Esophagus mucosa (tissue), 1 donor: ENCODE measurements around the gene PCDH15. TPM values are rescaled to one million over a fixed set of nuclear protein-coding genes. Genes with fewer than 3 reads are reported as not detected.
"Not testable (repeated sequence)": the region's sequence is repeated elsewhere in the genome, so short reads cannot be mapped to it uniquely, and the experiment has no call there.

Experiments used
- ATAC-seq: fragments of 200-7000 bp; cut with Tn5 transposase; one replicate; pipeline ENCODE4 v1.9.1; 2020
- total RNA-seq: library from RNA; stranded (reverse); gene quantifications from one replicate; pipeline ENCODE4 v1.2.4, GENCODE V29; 2023
- donor health status: DM: yes; HTN: yes; CAD: no.

PCDH15 gene
- total RNA-seq, 1 donor from 2014 or later = not detected

GRCh38 chr10:53957401-53957800 is 843.6 kb downstream of the PCDH15 start:
- no peak for ATAC-seq

DNA sequence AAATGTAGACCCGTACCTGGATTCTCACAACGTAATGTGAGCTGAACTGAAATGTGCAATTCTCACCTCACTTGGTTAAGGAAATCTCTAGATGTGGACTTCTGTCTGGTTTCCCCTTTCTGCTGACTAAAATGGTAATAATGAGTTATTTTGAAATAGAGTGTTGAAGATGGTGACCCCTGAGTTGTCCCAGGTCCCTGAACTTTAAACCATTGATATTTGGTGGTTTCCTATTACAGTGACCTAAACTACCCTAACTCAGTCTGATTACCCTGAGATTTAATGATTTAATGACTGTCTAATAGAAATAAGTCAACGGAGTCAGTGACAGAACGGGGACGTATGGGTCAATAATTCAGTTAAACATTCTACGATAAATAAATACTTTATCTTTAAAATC is 845.9 kb downstream of the PCDH15 start:
- ATAC-seq = no peak

GRCh38 chr10:53952698-53953630 is 848.1 kb downstream of the PCDH15 start:
- ATAC-seq = no peak

DNA sequence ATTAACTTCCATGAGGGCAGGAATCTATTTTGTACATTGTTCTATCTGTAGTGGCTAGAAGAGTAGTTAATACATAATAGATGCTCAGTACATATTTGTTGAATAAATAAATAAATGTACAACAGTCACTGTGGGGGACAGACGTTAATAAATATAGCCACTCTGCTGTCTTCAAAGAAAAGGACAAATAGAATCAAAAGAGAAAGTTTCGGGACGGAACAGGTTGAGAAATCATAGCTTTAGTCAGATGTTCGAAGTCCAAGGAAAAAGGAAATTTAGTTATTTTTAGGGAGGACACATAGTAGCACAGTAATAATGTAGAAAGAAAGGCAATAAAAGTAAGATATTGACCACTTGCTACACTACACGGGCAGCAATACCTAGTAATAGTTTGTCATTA is 861.4 kb downstream of the PCDH15 start:
- no peak for ATAC-seq

GRCh38 chr10:53930648-53931047 is 870.4 kb downstream of the PCDH15 start:
- ATAC-seq = no peak

- ATAC-seq = not testable (repeated sequence)
Observed at GRCh38 chr10:53924051-53924700, 876.9 kb downstream of the PCDH15 start.

DNA sequence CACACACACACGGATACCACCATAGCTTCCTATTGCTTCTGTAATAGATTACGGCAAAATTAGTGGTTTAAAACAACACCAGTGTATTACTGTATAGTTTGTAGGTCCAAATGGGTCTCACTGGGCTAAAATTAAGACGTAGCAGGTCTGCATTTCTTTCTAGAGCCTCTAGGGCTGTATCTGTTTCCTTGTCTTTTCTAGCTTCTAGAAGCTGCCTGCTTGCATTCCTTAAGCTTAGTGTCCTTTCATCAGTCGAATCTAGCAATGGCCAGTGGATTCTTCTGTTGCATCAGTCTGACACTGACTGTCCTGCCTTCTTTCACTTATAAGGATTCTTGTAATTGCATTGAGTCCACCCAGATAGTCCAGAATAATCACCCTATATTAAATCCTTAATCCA is 882.3 kb downstream of the PCDH15 start:
- ATAC-seq = no peak

DNA sequence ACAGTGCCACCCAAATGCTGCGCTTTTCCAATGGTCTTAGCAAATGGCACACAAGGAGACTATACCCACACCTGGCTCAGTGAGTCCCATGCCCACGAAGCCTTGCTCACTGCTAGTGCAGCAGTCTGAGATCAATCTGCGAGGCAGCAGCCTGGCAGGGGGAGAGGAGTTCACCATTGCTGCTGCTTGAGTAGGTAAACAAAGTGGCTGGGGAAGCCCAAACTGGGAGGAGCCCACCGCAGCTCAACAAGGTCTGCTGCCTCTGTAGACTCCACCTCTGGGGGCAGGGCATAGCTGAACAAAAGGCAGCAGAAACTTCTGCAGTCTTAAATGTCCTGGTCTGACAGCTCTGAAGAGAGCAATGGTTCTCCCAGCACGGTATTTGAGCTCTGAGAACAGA is 891.2 kb downstream of the PCDH15 start:
- no peak for ATAC-seq

- peak; percentile 90 for ATAC-seq
Observed at GRCh38 chr10:53904506-53905241, 896.4 kb downstream of the PCDH15 start.

- peak; percentile 48 for ATAC-seq
Observed at GRCh38 chr10:53903756-53904155, 897.3 kb downstream of the PCDH15 start.

DNA sequence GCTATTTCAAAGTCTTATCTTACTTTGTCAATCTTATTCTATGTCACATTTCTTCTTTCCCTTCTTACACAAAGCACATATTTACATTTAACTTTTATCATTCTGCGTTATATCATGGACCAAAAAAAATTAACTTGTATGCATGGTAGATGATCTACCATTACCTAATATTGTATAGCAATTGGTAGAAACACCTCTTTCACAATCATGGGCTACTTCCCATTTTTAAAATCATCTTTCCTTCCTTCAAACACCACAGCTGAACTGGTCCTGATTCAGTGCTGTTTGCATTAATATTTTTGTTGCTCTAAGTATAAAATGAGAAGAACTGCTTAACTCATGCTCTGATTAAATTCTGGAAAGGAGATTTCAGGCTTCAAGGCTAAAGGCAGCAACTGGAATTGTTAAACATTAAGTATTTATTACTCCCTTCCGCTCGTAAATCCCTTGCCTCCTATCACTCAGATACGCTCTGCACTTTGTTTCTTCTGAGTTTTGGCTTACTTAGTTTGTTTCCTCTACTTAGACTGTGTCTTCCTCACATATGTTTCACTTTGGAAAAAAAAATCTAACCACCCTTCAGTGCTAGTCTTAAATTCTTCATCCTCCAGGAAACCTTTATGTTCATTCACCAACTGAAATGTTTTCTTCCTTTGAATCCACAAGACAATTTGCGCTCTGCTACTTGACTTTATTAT is 901.4 kb downstream of the PCDH15 start:
- no peak for ATAC-seq

DNA sequence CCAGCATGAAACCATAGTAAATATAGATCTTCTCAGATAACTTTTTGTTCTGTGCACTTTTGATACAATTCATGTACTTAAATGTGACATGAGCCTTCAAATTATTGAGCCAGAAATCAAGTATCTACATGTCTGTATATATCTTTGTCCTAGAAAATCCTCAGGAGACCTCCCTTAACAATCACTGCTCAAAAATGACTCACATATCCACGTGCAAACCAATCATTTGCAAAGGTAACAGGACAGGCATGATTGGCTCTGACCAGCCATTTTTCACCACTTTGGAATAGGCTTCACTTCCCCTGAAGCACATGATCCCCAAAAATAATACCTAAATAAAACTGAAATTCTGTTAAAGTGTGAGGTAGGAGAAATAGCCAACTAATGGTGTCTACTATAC is 902.5 kb downstream of the PCDH15 start:
- peak; percentile 55 for ATAC-seq

- ATAC-seq = peak; percentile 47
Observed at GRCh38 chr10:53894145-53894544, 906.9 kb downstream of the PCDH15 start.

- no peak for ATAC-seq
Observed at GRCh38 chr10:53893061-53893460, 908.0 kb downstream of the PCDH15 start.

- no peak for ATAC-seq
Observed at GRCh38 chr10:53886325-53887300, 914.4 kb downstream of the PCDH15 start.

- ATAC-seq = no peak
Observed at GRCh38 chr10:53864846-53865245, 936.2 kb downstream of the PCDH15 start.

GRCh38 chr10:53852450-53853175 is 948.4 kb downstream of the PCDH15 start:
- no peak for ATAC-seq

DNA sequence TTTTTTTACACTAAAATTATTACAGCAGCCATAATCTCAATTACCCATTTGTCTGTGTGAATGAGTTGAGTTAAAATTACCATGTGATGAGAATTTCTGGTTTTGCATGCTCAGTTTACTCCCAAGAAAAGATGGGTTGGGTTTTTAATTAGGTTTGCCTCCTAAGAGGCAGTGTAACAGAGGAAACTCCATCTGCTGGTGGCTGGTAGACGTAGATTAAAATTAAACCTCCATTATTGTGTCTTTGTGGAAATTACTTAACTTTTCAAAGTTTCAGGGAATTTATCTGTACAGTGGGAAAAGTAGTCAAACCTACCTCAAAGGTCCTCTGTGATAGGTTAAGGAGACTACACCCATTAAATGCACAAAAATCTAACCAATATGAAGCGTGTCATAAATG is 954.2 kb downstream of the PCDH15 start:
- no peak for ATAC-seq

DNA sequence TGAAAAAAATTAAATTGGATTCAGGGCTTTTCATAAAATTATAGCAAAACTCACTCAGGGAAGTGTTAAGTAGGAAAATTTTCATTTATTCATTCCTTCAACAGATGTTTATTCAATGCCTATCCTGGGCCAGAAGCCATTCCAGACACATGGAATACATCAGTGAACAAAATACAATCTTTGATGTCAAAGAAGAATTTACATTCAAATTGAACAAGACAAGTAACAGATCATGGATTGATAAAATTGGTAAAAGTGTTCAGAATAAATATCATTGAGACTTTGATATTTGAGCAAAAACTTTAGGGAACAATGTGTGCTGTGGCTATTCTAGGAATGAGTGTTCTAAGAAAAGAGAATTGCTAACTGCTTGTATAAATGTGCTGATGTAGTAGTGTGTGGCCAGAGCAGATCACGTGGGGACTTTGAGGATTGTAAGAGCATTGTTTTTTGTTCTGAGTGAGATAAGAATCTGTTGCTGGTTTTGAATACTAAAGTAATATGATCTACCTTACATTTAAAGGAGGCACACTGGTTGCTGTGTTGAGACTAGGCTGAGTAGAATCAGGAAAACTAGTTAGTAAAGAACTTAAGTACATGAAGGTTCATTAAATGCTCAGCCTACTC is 957.2 kb downstream of the PCDH15 start:
- ATAC-seq = no peak

- no peak for ATAC-seq
Observed at GRCh38 chr10:53841483-53842145, 959.4 kb downstream of the PCDH15 start.
